Limb (tissue), 2 donors: ENCODE measurements around the gene PDE6G.

Experiments
- DNase-seq, 2 donors: peaks; one replicate each; pipeline ENCODE4 v3.0.0-alpha.2; 2016; ENCODE audit errors: extremely low spot score in 2 of 2

Gene PDE6G

GRCh38 chr17:81662002-81662401 is 5.7 kb upstream of the PDE6G start:
- DNase-seq = no peak

- no peak for DNase-seq
Measured at GRCh38 chr17:81660441-81660840, 4.1 kb upstream of the PDE6G start.

GRCh38 chr17:81659038-81659437 is 2.7 kb upstream of the PDE6G start:
- no peak for DNase-seq

- DNase-seq = peak in 1 of 2 donors; percentile 2
Measured at GRCh38 chr17:81656835-81657234, 493 bp upstream of the PDE6G start.

GRCh38 chr17:81655378-81656117 is 794 bp downstream of the PDE6G start:
- no peak for DNase-seq

GRCh38 chr17:81652906-81653771 is 3.2 kb downstream of the PDE6G start:
- DNase-seq = peak in 1 of 2 donors; percentile 10

GRCh38 chr17:81651692-81652091 is 4.7 kb downstream of the PDE6G start:
- DNase-seq = no peak

- no peak for DNase-seq
Measured at GRCh38 chr17:81650951-81651350, 5.4 kb downstream of the PDE6G start.

- DNase-seq = no peak
Measured at GRCh38 chr17:81648707-81649085, 7.6 kb downstream of the PDE6G start.

- no peak for DNase-seq
Measured at GRCh38 chr17:81648013-81648706, 8.2 kb downstream of the PDE6G start.

- DNase-seq = no peak
Measured at GRCh38 chr17:81647640-81648012, 8.7 kb downstream of the PDE6G start.

- DNase-seq = no peak
Measured at GRCh38 chr17:81646869-81647600, 9.3 kb downstream of the PDE6G start.

GRCh38 chr17:81644976-81645952 is 11.1 kb downstream of the PDE6G start:
- DNase-seq = no peak

- DNase-seq = no peak
Measured at GRCh38 chr17:81644496-81644895, 11.8 kb downstream of the PDE6G start.

GRCh38 chr17:81641825-81642489 is 14.4 kb downstream of the PDE6G start:
- DNase-seq = no peak

GRCh38 chr17:81640011-81640410 is 16.3 kb downstream of the PDE6G start:
- no peak for DNase-seq

- no peak for DNase-seq
Measured at GRCh38 chr17:81638683-81639082, 17.7 kb downstream of the PDE6G start.

GRCh38 chr17:81636505-81637288 is 19.6 kb downstream of the PDE6G start, which contains the start of the genes NPLOC4 and TSPAN10:
TSS of gene NPLOC4 (minus strand) at chr17:81637112. CDS start at chr17:81636930, 182 bp downstream.
TSS of gene TSPAN10 (plus strand) at chr17:81637196. CDS start at chr17:81642413, 5,217 bp downstream.
- peak; percentile 87 to 94 for DNase-seq
